GM21381 (cell line): Measurements from ENCODE around the gene TSC22D1.
"Not testable (repeated sequence)": the region's sequence is repeated elsewhere in the genome, so short reads cannot be mapped to it uniquely, and the experiment has no call there.

ENCODE experiments used
- ATAC-seq: cut with Tn5 transposase; IDR thresholded peaks from one replicate; pipeline ENCODE4 v1.9.1; 2021; ENCODE audit warnings: mild to moderate bottlenecking, moderate library complexity; ENCODE audit not compliant: unreplicated experiment

The TSC22D1 gene

GRCh38 chr13:44575741-44576350 is at the start of gene TSC22D1:
Gene TSC22D1, minus strand, starts transcription at chr13:44576330. Its CDS starts 256 bp downstream, at chr13:44576074.
- no peak for ATAC-seq

- no peak for ATAC-seq
These were observed 46.6 kb upstream of the TSC22D1 start for GRCh38 chr13:44622708-44623107.

GRCh38 chr13:44622261-44622660 is 46.1 kb upstream of the TSC22D1 start:
- ATAC-seq = no peak

- ATAC-seq = no peak
These were observed 43.9 kb upstream of the TSC22D1 start for GRCh38 chr13:44620057-44620456.

- ATAC-seq = no peak
These were observed 43.5 kb upstream of the TSC22D1 start for GRCh38 chr13:44619651-44620050.

GRCh38 chr13:44618326-44618725 is 42.2 kb upstream of the TSC22D1 start:
- no peak for ATAC-seq

- ATAC-seq = no peak
These were observed 41.5 kb upstream of the TSC22D1 start for GRCh38 chr13:44617648-44618047.

- ATAC-seq = no peak
These were observed 33.0 kb upstream of the TSC22D1 start for GRCh38 chr13:44609137-44609536.

- ATAC-seq = no peak
These were observed 29.6 kb upstream of the TSC22D1 start for GRCh38 chr13:44605721-44606120.

GRCh38 chr13:44605275-44605674 is 29.1 kb upstream of the TSC22D1 start:
- ATAC-seq = no peak

GRCh38 chr13:44601586-44601985 is 25.5 kb upstream of the TSC22D1 start:
- ATAC-seq = no peak

GRCh38 chr13:44593861-44594592 is 17.9 kb upstream of the TSC22D1 start:
- not testable (repeated sequence) for ATAC-seq

- ATAC-seq = no peak
These were observed 16.2 kb upstream of the TSC22D1 start for GRCh38 chr13:44592216-44592847.

- no peak for ATAC-seq
These were observed 15.2 kb upstream of the TSC22D1 start for GRCh38 chr13:44591316-44591715.

- ATAC-seq = no peak
These were observed 7.0 kb upstream of the TSC22D1 start for GRCh38 chr13:44583137-44583536.

GRCh38 chr13:44578067-44578400 is 1.9 kb upstream of the TSC22D1 start:
- ATAC-seq = no peak

GRCh38 chr13:44577236-44578066 is 1.3 kb upstream of the TSC22D1 start:
- ATAC-seq = peak; percentile 51

- ATAC-seq = peak; percentile 27
These were observed 463 bp upstream of the TSC22D1 start for GRCh38 chr13:44576351-44577235.

- ATAC-seq = no peak
These were observed 1.1 kb downstream of the TSC22D1 start for GRCh38 chr13:44575035-44575434.

- no peak for ATAC-seq
These were observed 1.7 kb downstream of the TSC22D1 start for GRCh38 chr13:44574466-44574855.
